Stimulated activated CD8-positive, alpha-beta memory T cell treated with anti-CD3 and anti-CD28 coated beads, Interleukin-4, amount 100 ng/mL, for 48 hours (primary cell): ENCODE results near the gene RHOXF1.
"Not testable (repeated sequence)": the region's sequence is repeated elsewhere in the genome, so short reads cannot be mapped to it uniquely, and the experiment has no call there.

Source experiments
- DNase-seq: peaks from one replicate; pipeline ENCODE4 v3.0.0-alpha.2; 2020

RHOXF1 gene, protein sequence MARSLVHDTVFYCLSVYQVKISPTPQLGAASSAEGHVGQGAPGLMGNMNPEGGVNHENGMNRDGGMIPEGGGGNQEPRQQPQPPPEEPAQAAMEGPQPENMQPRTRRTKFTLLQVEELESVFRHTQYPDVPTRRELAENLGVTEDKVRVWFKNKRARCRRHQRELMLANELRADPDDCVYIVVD

DNA sequence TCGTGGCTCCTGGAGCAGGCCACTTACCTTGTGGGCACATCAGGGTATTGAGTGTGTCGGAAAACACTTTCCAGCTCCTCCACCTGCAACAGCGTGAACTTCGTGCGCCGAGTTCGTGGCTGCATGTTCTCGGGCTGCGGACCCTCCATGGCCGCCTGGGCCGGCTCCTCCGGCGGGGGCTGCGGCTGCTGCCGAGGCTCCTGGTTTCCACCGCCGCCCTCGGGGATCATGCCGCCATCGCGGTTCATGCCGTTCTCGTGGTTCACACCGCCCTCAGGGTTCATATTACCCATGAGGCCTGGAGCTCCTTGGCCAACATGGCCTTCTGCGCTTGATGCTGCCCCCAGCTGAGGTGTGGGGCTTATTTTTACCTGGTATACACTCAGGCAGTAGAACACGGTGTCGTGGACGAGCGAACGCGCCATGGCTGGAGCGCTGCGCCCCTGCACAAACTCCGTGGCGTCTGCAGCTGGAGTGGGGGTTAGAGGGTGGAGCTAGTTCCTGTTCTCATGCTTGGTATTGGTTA lies at the start of gene RHOXF1:
Gene RHOXF1, minus strand, starts transcription at position 476 of the 526 bp plus-strand sequence. Its CDS starts 51 bp downstream, at position 425.
- no peak for DNase-seq

GRCh38 chrX:120159086-120159485 lies 43.4 kb upstream of the RHOXF1 start:
- DNase-seq: not testable (repeated sequence)

DNA sequence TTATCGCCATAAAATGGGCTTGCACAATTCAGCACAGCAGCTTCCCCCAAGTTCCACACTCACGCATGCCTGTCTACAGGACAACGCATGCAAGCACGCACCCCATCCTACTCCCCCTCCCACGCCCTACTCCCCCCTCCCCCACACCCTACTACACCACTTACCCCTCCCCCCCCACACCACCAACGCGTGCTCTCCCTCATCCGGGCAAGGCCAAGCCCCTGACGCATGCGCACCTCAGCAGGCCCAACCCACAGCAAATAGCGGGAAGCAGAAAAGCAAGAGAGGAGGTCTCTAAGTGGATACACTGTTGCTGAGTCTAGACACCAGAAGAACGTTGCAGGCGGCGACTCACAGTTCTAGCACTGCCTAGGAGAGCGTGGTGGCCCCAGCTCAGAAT lies 42.6 kb upstream of the RHOXF1 start, which contains the start of gene RHOXF2:
Gene RHOXF2, plus strand, starts transcription at position 301 of the 400 bp plus-strand sequence. CDS start 138 bp downstream, outside the sequence.
- not testable (repeated sequence) for DNase-seq

DNA sequence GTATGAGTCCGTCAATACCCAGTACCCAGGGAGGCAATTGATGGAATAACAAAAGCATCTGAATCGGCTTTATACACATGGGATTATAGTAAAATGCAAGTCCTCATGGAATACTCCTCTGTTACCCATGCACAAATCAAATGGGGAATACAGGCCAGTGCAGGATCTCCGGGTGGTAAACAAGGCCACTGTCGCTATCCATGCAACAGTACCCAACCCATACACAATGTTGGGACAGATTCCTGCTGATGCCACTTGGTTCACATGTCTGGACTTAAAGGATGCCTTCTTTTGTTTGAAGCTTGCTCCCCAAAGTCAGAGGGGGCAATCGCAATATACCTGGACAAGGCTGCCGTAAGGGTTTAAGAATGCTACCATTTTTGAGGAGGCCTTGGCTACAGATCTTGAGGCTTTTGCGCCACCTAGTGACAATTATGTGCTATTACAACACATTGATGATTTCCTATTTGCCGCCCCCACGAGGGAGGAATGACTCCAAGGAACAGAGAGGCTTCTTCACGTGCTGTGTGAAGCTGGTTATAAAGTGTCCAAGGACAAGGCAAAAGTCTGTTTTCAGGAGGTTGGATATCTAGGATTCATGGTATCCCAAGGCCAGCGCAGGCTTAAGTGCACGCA lies 34.5 kb upstream of the RHOXF1 start:
- DNase-seq: not testable (repeated sequence)

- DNase-seq: no peak
These were observed 31.8 kb upstream of the RHOXF1 start for GRCh38 chrX:120147537-120147936.

DNA sequence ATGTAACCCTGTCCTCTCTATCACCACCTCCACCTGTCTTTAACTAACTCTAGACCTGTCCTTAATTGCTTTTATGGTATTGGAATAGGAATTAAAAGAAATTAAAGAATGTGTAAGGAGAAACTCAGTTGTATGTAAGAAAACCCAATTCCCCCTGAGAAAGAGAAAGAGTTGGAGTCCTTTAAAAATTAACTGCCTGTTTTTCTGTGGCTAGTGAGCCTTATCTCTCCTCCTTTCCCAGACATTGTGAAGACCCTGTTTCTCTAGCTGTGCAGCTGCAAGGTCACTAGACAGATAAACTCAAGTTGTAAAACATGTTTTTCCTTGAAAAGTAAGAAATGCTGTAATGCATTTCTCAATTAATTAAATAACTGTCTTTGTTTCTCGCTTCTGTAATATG lies 30.6 kb upstream of the RHOXF1 start:
- not testable (repeated sequence) for DNase-seq

DNA sequence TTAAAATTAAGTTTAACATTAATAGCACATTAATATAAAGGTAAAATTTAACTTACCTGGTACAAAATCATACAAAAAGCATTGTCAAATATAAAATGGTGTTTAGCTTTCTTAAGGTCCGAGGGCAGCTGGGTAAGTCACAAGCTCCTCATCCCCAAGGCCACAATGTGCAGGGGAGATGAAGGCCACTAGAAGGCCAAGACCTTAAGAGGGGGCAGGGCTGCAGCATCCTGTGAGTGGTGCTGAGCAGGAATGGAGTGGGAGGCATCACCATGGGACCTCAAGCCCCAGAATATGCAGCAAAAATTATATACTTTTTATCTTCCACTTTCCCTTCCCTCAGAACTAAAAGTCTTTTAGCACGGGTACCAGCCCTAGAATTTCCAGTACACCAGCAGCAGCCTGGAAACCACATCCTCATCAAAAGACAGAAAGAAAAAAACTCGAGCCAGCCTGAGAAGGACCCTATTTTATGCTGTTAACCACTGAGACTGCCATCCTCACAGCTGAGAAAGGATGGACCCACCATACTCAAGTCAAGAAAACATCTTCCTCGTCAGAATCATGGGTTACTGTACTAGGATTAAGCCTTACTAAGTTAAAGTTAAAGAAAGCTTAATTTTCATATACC lies 29.7 kb upstream of the RHOXF1 start:
- no peak for DNase-seq

GRCh38 chrX:120144178-120144844 lies 28.6 kb upstream of the RHOXF1 start:
- DNase-seq: no peak

DNA sequence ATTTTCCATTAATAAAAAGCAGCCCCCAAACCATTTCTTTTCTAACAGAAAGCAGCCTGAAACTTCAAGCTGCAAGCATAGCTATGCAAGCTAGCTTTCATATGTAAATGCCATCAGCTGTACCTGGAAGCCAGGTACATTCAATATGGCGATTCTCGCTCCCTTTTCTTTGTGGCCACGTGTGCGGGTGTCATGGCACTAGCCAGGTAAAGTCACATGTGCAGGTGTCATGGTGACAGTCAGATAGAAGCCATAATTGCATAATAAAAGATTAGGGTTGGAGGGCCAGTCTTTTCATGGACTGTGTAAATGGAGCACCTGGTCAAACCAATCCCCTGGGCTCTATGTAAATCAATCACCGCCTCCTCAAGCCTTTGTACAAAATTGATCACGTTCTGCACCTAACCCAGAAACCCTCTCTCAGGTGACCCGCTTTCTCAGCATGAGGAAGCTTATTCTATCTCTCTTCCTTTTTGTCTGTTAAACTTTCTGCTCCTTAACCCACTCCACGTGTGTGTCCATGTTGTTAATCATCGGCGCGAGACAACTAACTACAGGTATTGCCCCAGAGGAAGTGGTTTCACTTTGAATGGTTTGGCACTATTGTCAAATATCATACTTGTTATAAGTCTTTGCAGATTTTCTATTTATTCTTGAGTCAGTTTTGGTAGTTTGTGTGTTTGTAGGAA lies 24.7 kb upstream of the RHOXF1 start:
- DNase-seq: no peak

DNA sequence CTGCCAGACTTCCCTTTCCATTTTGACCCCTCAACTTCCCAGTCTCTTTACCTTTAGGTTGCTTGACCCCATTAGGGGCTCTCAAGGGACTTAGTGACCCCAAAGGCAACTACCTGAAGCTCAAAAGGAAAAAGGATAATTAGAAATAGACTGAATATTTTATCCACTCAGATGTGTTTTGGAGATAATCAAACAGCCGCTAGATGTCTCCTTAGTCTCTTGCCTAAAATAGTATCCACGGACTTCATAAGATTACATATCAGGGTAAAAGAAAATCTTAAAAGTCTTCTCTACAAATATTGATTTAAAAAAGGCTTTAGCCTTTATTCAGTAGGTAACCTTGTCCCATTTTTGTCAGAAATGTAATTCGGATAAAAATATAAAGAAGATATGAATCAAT lies 21.7 kb upstream of the RHOXF1 start:
- DNase-seq: no peak

GRCh38 chrX:120136840-120137239 lies 21.1 kb upstream of the RHOXF1 start:
- DNase-seq: no peak

- no peak for DNase-seq
These were observed 20.4 kb upstream of the RHOXF1 start for GRCh38 chrX:120136128-120136527.

DNA sequence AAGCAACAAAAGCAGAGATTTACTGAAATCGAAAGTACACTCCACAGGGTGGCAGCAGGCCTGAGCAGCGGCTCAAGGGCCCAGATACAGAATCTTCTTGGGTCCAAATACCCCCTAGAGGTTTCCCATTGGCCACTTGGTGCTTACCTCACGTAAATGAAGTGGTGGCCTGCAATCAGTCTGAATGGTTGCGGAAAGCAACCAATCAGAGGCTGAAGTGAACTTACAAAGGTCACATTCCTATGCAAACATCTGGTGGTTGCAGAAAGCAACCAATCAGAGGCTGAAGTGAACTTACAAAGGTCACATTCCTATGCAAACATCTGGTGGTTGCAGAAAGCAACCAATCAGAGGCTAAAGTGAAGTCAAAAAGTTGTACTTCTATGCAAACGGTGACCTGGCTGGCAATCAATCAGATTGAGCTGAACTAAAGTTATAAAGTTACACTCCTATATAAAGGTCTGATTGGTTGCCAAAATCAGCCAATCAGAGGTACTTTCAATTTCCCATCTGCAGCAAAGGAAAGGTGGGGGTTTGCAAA lies 12.7 kb upstream of the RHOXF1 start:
- not testable (repeated sequence) for DNase-seq

DNA sequence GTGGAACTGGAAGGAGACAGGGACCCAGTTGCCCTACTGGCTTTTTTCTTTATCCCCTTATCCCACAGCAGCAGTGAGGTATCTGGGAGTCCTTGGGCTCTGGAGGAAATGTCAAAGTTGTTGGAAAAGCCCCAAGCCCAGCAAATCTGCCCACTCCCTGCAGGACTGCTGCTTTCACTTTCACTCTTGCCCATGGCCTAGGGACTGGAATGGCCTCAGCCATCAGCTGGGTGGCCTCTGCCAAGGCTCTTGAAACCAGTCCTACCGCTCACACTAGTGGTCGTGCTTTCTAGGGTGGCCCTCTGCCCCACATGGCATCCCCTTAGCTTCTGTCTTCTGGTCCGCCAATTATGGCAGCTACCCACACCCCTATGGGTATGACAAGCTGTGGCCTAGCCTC lies 9.7 kb upstream of the RHOXF1 start:
- DNase-seq: no peak

GRCh38 chrX:120120223-120120622 lies 4.5 kb upstream of the RHOXF1 start:
- no peak for DNase-seq

DNA sequence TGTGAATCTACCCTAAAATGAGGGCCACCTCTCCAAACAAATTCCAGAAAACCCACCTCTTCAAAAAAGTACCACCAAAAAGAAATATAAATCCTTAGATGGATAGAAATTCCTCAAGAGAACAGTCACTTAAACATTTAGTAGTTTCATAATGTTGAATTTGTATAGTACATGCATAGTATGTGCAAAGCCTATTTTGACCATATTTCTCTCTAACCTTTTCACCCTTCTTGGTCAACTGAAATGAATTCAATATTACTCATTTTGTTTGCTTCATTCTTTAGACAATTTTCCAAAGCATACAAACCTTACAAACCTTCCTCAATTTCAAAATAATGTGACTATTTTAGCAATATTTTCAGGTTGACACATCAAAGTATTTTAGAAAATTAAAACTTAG lies 4.1 kb downstream of the RHOXF1 start:
- DNase-seq: no peak

GRCh38 chrX:120109378-120109777 lies 6.3 kb downstream of the RHOXF1 start:
- DNase-seq: no peak

GRCh38 chrX:120104707-120105106 lies 11.0 kb downstream of the RHOXF1 start:
- DNase-seq: not testable (repeated sequence)

DNA sequence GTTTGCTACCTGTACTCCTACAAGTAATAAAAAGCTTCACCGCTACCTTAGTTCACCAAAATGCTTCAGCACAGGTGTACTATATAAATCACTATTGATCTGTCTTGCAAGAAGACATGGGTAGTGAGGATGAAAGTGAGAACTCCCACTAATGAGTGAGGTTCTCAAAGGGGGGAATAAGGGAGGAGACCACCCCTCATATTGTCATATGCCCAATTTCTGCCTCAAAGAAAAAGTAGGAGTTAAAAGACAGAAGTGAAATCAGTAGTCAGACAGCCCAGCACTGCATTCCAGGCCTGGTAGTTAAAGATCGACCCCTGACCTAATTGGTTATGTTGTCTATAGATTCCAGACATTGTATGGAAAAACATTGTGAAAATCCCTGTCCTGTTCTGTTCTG lies 14.7 kb downstream of the RHOXF1 start:
- DNase-seq: not testable (repeated sequence)

GRCh38 chrX:120090208-120090607 lies 25.5 kb downstream of the RHOXF1 start:
- no peak for DNase-seq

GRCh38 chrX:120087289-120088017 lies 28.3 kb downstream of the RHOXF1 start:
- no peak for DNase-seq
